Bronchial epithelial cell (primary cell): ENCODE measurements around the gene ABCD1. TPM values are rescaled to one million over a fixed set of nuclear protein-coding genes. Genes with fewer than 3 reads are reported as not detected.
"Not testable (repeated sequence)": the region's sequence is repeated elsewhere in the genome, so short reads cannot be mapped to it uniquely, and the experiment has no call there.

Experiments used
- DNase-seq: peaks from one replicate; pipeline ENCODE4 v3.0.0-alpha.2; 2010; ENCODE audit warnings: low read depth
- FAIRE-seq: peaks from 2 replicates; lab custom pipeline; 2011; peaks lifted over from hg19 to GRCh38; lab: Jason Lieb, UNC
- H3K27me3 ChIP-seq: 2 replicates; pipeline ENCODE4 v1.5.1; 2011; ENCODE audit warnings: low read length; ENCODE audit not compliant: control insufficient read depth, insufficient read depth
- H3K36me3 ChIP-seq: 2 replicates; pipeline ENCODE4 v1.5.1; 2011; ENCODE audit warnings: low read length; ENCODE audit not compliant: control insufficient read depth, insufficient read depth
- H3K4me3 ChIP-seq: 2 replicates; pipeline ENCODE4 v1.5.1; 2011; ENCODE audit warnings: mild to moderate bottlenecking, low read depth, low read length, control low read depth
- CTCF ChIP-seq: IDR thresholded peaks from 2 replicates; pipeline ENCODE4 v1.5.1; 2011; ENCODE audit warnings: mild to moderate bottlenecking, moderate library complexity, low read length, control low read depth, inconsistent platforms; ENCODE audit not compliant: insufficient read depth, severe bottlenecking
- total RNA-seq: library from RNA; depleted of rRNA; stranded (reverse); fragments of >200 nt; gene quantifications from 2 replicates; pipeline ENCODE4 v1.2.1, GENCODE V29; 2014

Gene ABCD1
- total RNA-seq, 1 donor from 2014 or later, result 1.8 TPM

DNA sequence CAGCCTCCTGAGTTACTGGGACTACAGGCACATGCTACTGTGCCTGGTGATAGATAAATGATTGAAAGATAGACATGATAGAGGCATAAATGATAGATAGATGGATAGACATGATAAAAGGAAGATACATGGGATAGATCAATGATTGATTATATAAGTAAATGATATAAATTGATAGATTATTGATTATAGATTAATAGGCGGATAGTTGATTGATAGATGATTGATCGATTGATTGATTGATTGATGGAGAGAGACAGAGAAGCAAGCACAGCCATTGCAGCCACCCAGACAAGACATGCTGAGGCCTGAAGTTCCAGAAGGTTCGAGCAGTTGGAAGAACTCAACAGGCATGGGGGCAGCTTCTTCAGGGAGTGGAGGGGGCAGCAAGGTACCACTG is 21.7 kb downstream of the ABCD1 start:
- TF ChIP-seq CTCF, result no peak
- FAIRE-seq, result no peak
- no peaks in the 10 kb centered on the region for H3K27me3 ChIP-seq
- no peak overlapping the region for H3K4me3 ChIP-seq
- no peak for DNase-seq
- no peaks in the 10 kb centered on the region for H3K36me3 ChIP-seq

DNA sequence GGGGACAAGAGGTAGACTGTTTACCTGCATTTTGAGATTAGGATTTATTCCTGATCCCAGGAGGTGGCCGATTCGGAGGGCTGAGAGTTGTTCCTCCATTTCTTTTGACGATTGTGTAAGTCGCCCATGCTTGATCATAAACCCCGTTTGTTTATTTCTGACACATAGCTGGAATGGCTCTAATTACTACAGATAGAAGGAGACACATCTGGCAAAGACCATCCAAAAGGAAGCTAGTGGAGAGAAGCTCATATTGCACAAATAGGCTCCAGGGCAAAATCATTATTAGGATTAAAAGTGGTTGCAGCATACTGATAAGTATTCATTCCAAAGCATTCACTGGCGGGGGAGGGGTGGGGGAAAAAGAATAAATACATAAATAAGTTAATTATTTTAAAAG is 22.3 kb downstream of the ABCD1 start:
- not testable (repeated sequence) for DNase-seq, H3K36me3 ChIP-seq, FAIRE-seq, H3K27me3 ChIP-seq, H3K4me3 ChIP-seq

- H3K27me3 ChIP-seq, DNase-seq, FAIRE-seq, H3K4me3 ChIP-seq, H3K36me3 ChIP-seq: not testable (repeated sequence)
Observed at GRCh38 chrX:153749017-153749416, 24.4 kb downstream of the ABCD1 start.

DNA sequence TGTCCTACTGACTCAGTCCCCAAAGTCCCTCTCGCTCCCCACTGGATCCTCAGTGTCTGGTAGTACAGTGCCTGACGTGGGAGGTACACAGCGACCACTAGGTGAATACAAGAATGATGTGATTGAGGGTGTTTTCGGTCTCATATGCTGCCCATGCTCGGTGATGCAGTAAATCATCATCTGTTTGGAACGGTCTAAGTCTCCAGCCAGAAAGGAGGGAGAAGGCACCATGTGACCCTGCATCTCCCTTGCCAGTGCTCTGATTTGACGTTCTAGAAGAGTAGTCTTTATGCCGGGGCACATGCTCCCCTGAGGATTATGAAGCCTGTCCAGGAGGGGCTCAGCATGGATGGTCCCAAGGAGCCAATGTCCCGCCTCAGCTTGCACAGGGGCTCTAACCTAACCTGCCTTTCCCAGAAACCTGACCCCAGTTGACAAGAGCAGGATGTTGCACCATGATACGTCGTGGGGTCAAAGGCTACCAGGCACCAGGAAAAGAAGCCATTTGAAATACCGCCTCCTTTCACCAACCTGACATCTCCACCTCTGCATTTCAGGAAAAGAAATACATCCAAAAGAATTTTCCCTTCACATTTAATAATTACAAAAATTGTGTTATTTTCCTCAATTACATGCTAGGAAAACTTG is 25.6 kb downstream of the ABCD1 start:
- no peak for TF ChIP-seq CTCF
- no peak for FAIRE-seq
- H3K36me3 ChIP-seq, result no peaks in the 10 kb centered on the region
- H3K4me3 ChIP-seq, result no peak overlapping the region
- no peak for DNase-seq
- H3K27me3 ChIP-seq, result no peaks in the 10 kb centered on the region

DNA sequence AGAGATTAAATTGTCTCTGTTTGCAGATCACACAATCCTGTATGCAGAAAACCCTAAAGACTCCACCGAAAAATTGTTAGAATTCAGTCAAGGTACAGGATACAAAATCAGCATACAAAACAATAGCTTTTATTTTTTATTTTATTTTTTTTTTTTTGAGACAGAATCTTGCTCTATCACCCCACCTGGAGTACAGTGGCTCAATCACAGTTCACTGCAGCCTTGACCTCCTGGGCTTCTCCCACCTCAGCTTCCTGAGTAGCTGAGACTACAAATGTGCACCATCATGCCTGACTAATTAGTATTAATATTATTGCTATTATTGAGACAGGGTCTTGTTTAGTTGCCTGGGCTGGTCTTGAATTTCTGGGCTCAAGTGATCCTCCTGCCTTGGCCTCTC is 30.5 kb downstream of the ABCD1 start:
- Histone ChIP-seq H3K4me3 (no peak overlapping the region), H3K27me3 (no peaks in the 10 kb centered on the region), H3K36me3 (no peaks in the 10 kb centered on the region)
- TF ChIP-seq CTCF, result no peak
- DNase-seq (no peak), FAIRE-seq (no peak)

DNA sequence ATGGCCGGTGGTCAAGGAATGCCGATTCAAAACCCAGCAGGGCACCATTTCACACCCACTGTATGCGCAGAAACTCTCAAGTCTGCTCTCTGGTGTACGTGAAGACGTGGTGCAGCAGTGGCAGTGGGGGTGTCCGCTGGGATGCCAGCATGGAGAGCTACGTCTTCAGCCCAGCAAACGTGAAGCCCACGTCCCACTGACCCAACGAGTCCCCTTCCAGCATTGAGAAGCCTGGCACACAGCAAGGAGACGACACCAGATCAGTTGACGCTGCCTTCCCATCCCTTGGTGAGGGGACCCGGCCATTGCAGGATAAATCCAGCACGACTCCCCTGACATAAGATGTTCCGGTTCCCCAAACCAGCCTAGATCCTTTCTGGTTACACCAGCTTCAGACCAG is 37.2 kb downstream of the ABCD1 start:
- Histone ChIP-seq H3K4me3 (no peak overlapping the region), H3K27me3 (no peaks in the 10 kb centered on the region), H3K36me3 (no peaks in the 10 kb centered on the region)
- TF ChIP-seq CTCF, result no peak
- DNase-seq (no peak), FAIRE-seq (no peak)

DNA sequence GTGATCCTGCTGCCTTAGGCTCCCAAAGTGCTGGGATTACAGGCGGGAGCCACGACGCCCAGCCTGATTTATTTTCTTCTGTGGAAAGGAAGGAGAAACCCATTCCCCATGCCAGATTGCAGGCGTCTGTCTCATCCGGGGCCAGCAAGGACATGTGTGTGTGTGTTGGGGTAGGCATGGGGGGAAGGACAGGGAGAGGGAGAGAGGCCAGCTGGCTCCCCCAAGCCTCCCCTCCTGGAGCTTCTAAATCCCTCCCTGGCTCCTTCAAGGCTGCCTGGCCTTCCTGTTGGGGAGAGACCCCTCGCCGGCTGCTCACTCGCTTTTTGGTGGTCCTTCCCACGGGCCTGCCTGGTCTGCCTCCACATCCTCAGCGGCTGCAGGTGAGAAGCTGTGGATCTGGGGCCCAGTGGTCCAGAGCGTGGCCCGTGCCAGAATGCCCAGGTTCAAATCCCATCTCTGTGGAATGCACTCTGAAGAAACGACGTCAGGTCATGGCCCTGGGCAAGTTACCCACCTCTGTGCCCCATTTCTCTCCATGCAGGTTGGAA is 38.0 kb downstream of the ABCD1 start:
- no peak for TF ChIP-seq CTCF
- FAIRE-seq (no peak), DNase-seq (no peak)
- no peak overlapping the region for H3K4me3 ChIP-seq
- H3K36me3 ChIP-seq, result no peaks in the 10 kb centered on the region
- H3K27me3 ChIP-seq, result no peaks in the 10 kb centered on the region
